KOPT-K1 (cell line): ENCODE results near the gene TMBIM1.

Source experiments
- H3K27ac ChIP-seq: fragments of 200-600 bp; sonication (generic); 2 replicates; pipeline ENCODE4 v1.5.1; 2016; ENCODE audit warnings: antibody characterized with exemption, mild to moderate bottlenecking, low read depth, low read length; ENCODE audit not compliant: poor library complexity, severe bottlenecking
- H3K36me3 ChIP-seq: fragments of 200-600 bp; sonication (generic); 2 replicates; pipeline ENCODE4 v1.5.1; 2017; ENCODE audit warnings: antibody characterized with exemption, mild to moderate bottlenecking, low read length, moderate library complexity; ENCODE audit not compliant: insufficient read depth
- H3K9me3 ChIP-seq: fragments of 200-600 bp; sonication (generic); 2 replicates; pipeline ENCODE4 v1.5.1; 2017; ENCODE audit warnings: antibody characterized with exemption, low read length, mild to moderate bottlenecking; ENCODE audit not compliant: insufficient read depth, poor library complexity, severe bottlenecking

Gene TMBIM1

GRCh38 chr2:218261423-218262236 is 30.7 kb downstream of the TMBIM1 start:
- H3K36me3 ChIP-seq, result peaks cover 46% of the 10 kb centered on the region
- H3K27ac ChIP-seq, result no peak overlapping the region
- no peaks in the 10 kb centered on the region for H3K9me3 ChIP-seq

GRCh38 chr2:218260742-218261422 is 31.4 kb downstream of the TMBIM1 start, which contains the start of gene GPBAR1:
TSS of gene GPBAR1 (plus strand) at chr2:218261015. CDS start at chr2:218262725, 1,710 bp downstream.
- H3K9me3 ChIP-seq, result no peaks in the 10 kb centered on the region
- no peak within 1 kb of the TSS for H3K27ac ChIP-seq
- H3K36me3 ChIP-seq, result peaks cover 45% of the 10 kb centered on the region

GRCh38 chr2:218260166-218260565 is 32.1 kb downstream of the TMBIM1 start:
- Histone ChIP-seq H3K36me3 (peaks cover 45% of the 10 kb centered on the region), H3K27ac (no peak overlapping the region), H3K9me3 (no peaks in the 10 kb centered on the region)

GRCh38 chr2:218259099-218259961 is 33.0 kb downstream of the TMBIM1 start:
- peaks cover 45% of the 10 kb centered on the region for H3K36me3 ChIP-seq
- H3K27ac ChIP-seq, result no peak overlapping the region

GRCh38 chr2:218257390-218257981 is 34.8 kb downstream of the TMBIM1 start:
- H3K9me3 ChIP-seq, result no peaks in the 10 kb centered on the region
- peaks cover 50% of the 10 kb centered on the region for H3K36me3 ChIP-seq
- H3K27ac ChIP-seq, result no peak overlapping the region

More at GRCh38 chr2:218259099-218259961, 33.0 kb downstream of the TMBIM1 start:
- H3K9me3 ChIP-seq, result no peaks in the 10 kb centered on the region

- Histone ChIP-seq H3K27ac (no peak overlapping the region), H3K9me3 (no peaks in the 10 kb centered on the region), H3K36me3 (peaks cover 56% of the 10 kb centered on the region)
Observed at GRCh38 chr2:218256612-218257350, 35.5 kb downstream of the TMBIM1 start.

GRCh38 chr2:218255446-218255845 is 36.9 kb downstream of the TMBIM1 start:
- H3K36me3 ChIP-seq, result peaks cover 67% of the 10 kb centered on the region
- no peaks in the 10 kb centered on the region for H3K9me3 ChIP-seq
- H3K27ac ChIP-seq, result no peak overlapping the region

- Histone ChIP-seq H3K9me3 (no peaks in the 10 kb centered on the region), H3K27ac (no peak overlapping the region), H3K36me3 (peaks cover 89% of the 10 kb centered on the region)
Observed at GRCh38 chr2:218253232-218253625, 39.1 kb downstream of the TMBIM1 start.

- Histone ChIP-seq H3K27ac (no peak overlapping the region), H3K36me3 (peaks cover 94% of the 10 kb centered on the region), H3K9me3 (no peaks in the 10 kb centered on the region)
Observed at GRCh38 chr2:218252509-218253231, 39.6 kb downstream of the TMBIM1 start.

GRCh38 chr2:218249691-218250090 is 42.6 kb downstream of the TMBIM1 start:
- Histone ChIP-seq H3K9me3 (no peaks in the 10 kb centered on the region), H3K27ac (no peak overlapping the region), H3K36me3 (peaks cover 100% of the 10 kb centered on the region)

GRCh38 chr2:218245214-218245613 is 47.1 kb downstream of the TMBIM1 start:
- Histone ChIP-seq H3K36me3 (peaks cover 100% of the 10 kb centered on the region), H3K27ac (no peak overlapping the region)

GRCh38 chr2:218244665-218245064 is 47.6 kb downstream of the TMBIM1 start:
- H3K9me3 ChIP-seq, result no peaks in the 10 kb centered on the region
- peaks cover 100% of the 10 kb centered on the region for H3K36me3 ChIP-seq
- no peak overlapping the region for H3K27ac ChIP-seq

More at GRCh38 chr2:218245214-218245613, 47.1 kb downstream of the TMBIM1 start:
- H3K9me3 ChIP-seq, result no peaks in the 10 kb centered on the region

GRCh38 chr2:218244204-218244603 is 48.1 kb downstream of the TMBIM1 start:
- Histone ChIP-seq H3K27ac (no peak overlapping the region), H3K9me3 (no peaks in the 10 kb centered on the region), H3K36me3 (peaks cover 100% of the 10 kb centered on the region)
